Calu3 (cell line): ENCODE data around the gene SPATA16. TPM values are rescaled to one million over a fixed set of nuclear protein-coding genes. Genes with fewer than 3 reads are reported as not detected.

ENCODE experiments used
- BruUV-seq: library from RNA; stranded (reverse); fragments of 400-500 nt; replicated peaks from 2 replicates; lab custom pipeline; 2021; lab: Mats Ljungman, UMichigan
- CTCF ChIA-PET: fragments of 300-600 bp; sonication (Branson Sonifier 250); formaldehyde crosslinking; loops from one replicate; lab custom pipeline; 2022; ENCODE audit warnings: antibody characterized with exemption; lab: Charles Lee
- DNase-seq: peaks from one replicate; pipeline ENCODE4 v3.0.0; 2022
- H3K27ac Mint-ChIP-seq: one replicate; pipeline ENCODE4 v1.8.0; 2022; ENCODE audit warnings: mixed read lengths; ENCODE audit not compliant: unreplicated experiment
- H3K27me3 Mint-ChIP-seq: one replicate; pipeline ENCODE4 v1.8.0; 2022; ENCODE audit warnings: mixed read lengths; ENCODE audit not compliant: unreplicated experiment
- H3K36me3 Mint-ChIP-seq: one replicate; pipeline ENCODE4 v1.8.0; 2022; ENCODE audit warnings: mild to moderate bottlenecking, moderate library complexity, mixed read lengths; ENCODE audit not compliant: insufficient read depth, unreplicated experiment
- H3K4me1 Mint-ChIP-seq: one replicate; pipeline ENCODE4 v1.8.0; 2022; ENCODE audit warnings: mild to moderate bottlenecking, low read depth, mixed read lengths; ENCODE audit not compliant: unreplicated experiment
- H3K4me3 Mint-ChIP-seq: one replicate; pipeline ENCODE4 v1.8.0; 2022; ENCODE audit warnings: mild to moderate bottlenecking, low read depth, moderate library complexity, mixed read lengths; ENCODE audit not compliant: unreplicated experiment
- H3K9me3 Mint-ChIP-seq: one replicate; pipeline ENCODE4 v1.8.0; 2022; ENCODE audit warnings: low read depth, mixed read lengths; ENCODE audit not compliant: unreplicated experiment
- intact Hi-C: fragments of 100-400 bp; cut with micrococcal nuclease; formaldehyde crosslinking; loops from one replicate; pipeline ENCODE4 v1.10.0; 2022; ENCODE audit not compliant: unreplicated experiment
- total RNA-seq: library from RNA; stranded (reverse); gene quantifications from 2 replicates; pipeline ENCODE4 v1.2.3, GENCODE V29; 2022
- TF ChIP-seq, protein P1 (sequence below): fragments of 200-600 bp; IDR thresholded peaks from one replicate; pipeline ENCODE4 v1.8.0; 2022; ENCODE audit warnings: antibody characterized with exemption; ENCODE audit not compliant: unreplicated experiment

The SPATA16 gene
- total RNA-seq, 1 experiment from 2014 or later = not detected

- intact Hi-C loops = no loop called here
- no peaks in the 10 kb centered on the region for H3K27me3 Mint-ChIP-seq
- CTCF ChIA-PET = no interaction called here
- H3K9me3 Mint-ChIP-seq = no peaks in the 10 kb centered on the region
- DNase-seq = no peak
- H3K27ac Mint-ChIP-seq = no peak overlapping the region
- TF ChIP-seq, protein P1, sequence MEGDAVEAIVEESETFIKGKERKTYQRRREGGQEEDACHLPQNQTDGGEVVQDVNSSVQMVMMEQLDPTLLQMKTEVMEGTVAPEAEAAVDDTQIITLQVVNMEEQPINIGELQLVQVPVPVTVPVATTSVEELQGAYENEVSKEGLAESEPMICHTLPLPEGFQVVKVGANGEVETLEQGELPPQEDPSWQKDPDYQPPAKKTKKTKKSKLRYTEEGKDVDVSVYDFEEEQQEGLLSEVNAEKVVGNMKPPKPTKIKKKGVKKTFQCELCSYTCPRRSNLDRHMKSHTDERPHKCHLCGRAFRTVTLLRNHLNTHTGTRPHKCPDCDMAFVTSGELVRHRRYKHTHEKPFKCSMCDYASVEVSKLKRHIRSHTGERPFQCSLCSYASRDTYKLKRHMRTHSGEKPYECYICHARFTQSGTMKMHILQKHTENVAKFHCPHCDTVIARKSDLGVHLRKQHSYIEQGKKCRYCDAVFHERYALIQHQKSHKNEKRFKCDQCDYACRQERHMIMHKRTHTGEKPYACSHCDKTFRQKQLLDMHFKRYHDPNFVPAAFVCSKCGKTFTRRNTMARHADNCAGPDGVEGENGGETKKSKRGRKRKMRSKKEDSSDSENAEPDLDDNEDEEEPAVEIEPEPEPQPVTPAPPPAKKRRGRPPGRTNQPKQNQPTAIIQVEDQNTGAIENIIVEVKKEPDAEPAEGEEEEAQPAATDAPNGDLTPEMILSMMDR = no peak
- H3K36me3 Mint-ChIP-seq = no peaks in the 10 kb centered on the region
- H3K4me3 Mint-ChIP-seq = no peak overlapping the region
- no peaks in the 10 kb centered on the region for H3K4me1 Mint-ChIP-seq
- BruUV-seq = no TSS peak
Observed at GRCh38 chr3:173139420-173139819, 1.6 kb downstream of the SPATA16 start.

- DNase-seq = no peak
- intact Hi-C loops = no loop called here
- no peak overlapping the region for H3K27ac Mint-ChIP-seq
- no peaks in the 10 kb centered on the region for H3K27me3 Mint-ChIP-seq
- no peak overlapping the region for H3K4me3 Mint-ChIP-seq
- CTCF ChIA-PET = no interaction called here
- no peaks in the 10 kb centered on the region for H3K9me3 Mint-ChIP-seq
- H3K36me3 Mint-ChIP-seq = no peaks in the 10 kb centered on the region
- TF ChIP-seq, protein P1 = no peak
- no TSS peak for BruUV-seq
- H3K4me1 Mint-ChIP-seq = no peaks in the 10 kb centered on the region
Observed at GRCh38 chr3:173138026-173138425, 3.0 kb downstream of the SPATA16 start.

GRCh38 chr3:173135059-173135458 is 6.0 kb downstream of the SPATA16 start:
- CTCF ChIA-PET = no interaction called here
- Mint-ChIP-seq H3K36me3 (no peaks in the 10 kb centered on the region), H3K9me3 (no peaks in the 10 kb centered on the region), H3K27ac (no peak overlapping the region), H3K27me3 (no peaks in the 10 kb centered on the region), H3K4me1 (no peaks in the 10 kb centered on the region), H3K4me3 (no peak overlapping the region)
- no TSS peak for BruUV-seq
- intact Hi-C loops = no loop called here
- TF ChIP-seq, protein P1 = no peak
- DNase-seq = no peak

- no peaks in the 10 kb centered on the region for H3K9me3 Mint-ChIP-seq
- DNase-seq = no peak
Observed at GRCh38 chr3:173128633-173129032, 12.4 kb downstream of the SPATA16 start.

More at GRCh38 chr3:173128633-173129032, 12.4 kb downstream of the SPATA16 start:
- Mint-ChIP-seq H3K27ac (no peak overlapping the region), H3K4me3 (no peak overlapping the region), H3K4me1 (no peaks in the 10 kb centered on the region), H3K27me3 (peaks cover 17% of the 10 kb centered on the region), H3K36me3 (no peaks in the 10 kb centered on the region)
- CTCF ChIA-PET = no interaction called here
- BruUV-seq = no TSS peak
- TF ChIP-seq, protein P1 = no peak
- intact Hi-C loops = no loop called here
